ENCODE results near the gene PLPPR1. TPM values are rescaled to one million over a fixed set of nuclear protein-coding genes. Genes with fewer than 3 reads are reported as not detected.

Gene PLPPR1
- total and polyA plus RNA-seq, 7 experiments from 2014 or later: not detected

DNA sequence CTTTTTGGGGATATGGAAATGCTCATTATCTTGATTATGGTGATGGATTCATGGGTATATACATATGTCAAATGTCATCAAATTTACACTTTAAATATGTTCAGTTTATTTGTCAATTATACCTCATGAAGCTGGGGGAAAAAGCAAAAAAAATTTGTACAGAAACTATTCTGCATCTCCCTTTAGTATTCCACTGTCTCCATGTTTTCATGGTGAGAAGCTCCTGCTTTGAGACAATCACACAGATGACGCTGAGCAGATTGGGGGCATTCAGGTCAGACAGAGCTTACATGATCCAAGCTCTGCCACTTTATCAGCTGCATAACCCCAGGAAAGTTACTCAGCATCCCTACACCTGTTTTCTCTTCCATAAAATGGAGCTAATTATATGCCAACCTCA is 101.5 kb downstream of the PLPPR1 start:
- Mint-ChIP-seq H3K9me3 (peaks cover 0 to 9% (median under 1%) of the 10 kb centered on the region in 11 donors), H3K36me3 (no peaks in the 10 kb centered on the region), H3K27me3 (peaks cover 0 to 6% (median 0%) of the 10 kb centered on the region in 5 donors), H3K27ac (no peak overlapping the region), H3K4me1 (no peaks in the 10 kb centered on the region), H3K4me3 (no peak overlapping the region)
- Histone ChIP-seq H3K36me3 (ENCODE audit: control insufficient read depth in 2 of 3, insufficient read depth in 3 of 3, low read length in 3 of 3) (no peaks in the 10 kb centered on the region), H3K9me3 (ENCODE audit: control insufficient read depth in 2 of 3, low read length in 3 of 3) (no peaks in the 10 kb centered on the region), H3K27me3 (ENCODE audit: control insufficient read depth in 2 of 2, insufficient read depth in 2 of 2, low read length in 2 of 2) (no peaks in the 10 kb centered on the region), H3K27ac (ENCODE audit: low read depth, low read length) (no peak overlapping the region), H3K4me3 (ENCODE audit: low read length) (no peak overlapping the region), H3K4me1 (ENCODE audit: control insufficient read depth in 2 of 2, insufficient read depth in 2 of 2, low read length in 2 of 2) (no peaks in the 10 kb centered on the region)
- CTCF ChIA-PET: no interaction called here
- POLR2A ChIA-PET: no interaction called here
- no peak for ATAC-seq
- intact Hi-C loops (cut with micrococcal nuclease): no loop called here
- DNase-seq: no peak

DNA sequence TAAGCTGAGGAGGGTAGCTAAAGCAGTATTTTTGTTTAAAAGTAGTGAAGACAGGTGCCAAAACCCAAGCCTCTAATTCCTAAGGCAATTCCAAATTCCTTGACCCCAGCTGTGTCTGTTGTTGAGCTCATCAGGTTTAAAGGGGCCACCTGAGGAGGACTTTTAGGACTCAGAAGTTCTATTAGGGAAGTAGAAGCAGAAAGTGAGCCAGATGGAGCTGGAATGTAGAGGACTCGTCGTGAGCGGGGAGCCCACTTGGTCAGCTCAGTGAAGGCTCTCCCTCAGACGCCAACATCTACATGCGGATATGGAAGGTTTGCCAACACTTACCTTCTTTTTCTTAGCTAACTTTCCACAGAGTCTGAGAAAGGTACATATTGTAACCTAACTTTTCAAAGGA is 102.8 kb downstream of the PLPPR1 start:
- H3K9me3 Mint-ChIP-seq: peaks cover 0 to 7% (median 0%) of the 10 kb centered on the region in 11 donors
- H3K4me1 Mint-ChIP-seq: no peaks in the 10 kb centered on the region
- no peak overlapping the region for H3K4me3 Mint-ChIP-seq
- intact Hi-C loops (cut with micrococcal nuclease): no loop called here
- ChIA-PET POLR2A (no interaction called here), CTCF (no interaction called here)
- Histone ChIP-seq H3K27me3 (ENCODE audit: control insufficient read depth in 2 of 2, insufficient read depth in 2 of 2, low read length in 2 of 2) (no peaks in the 10 kb centered on the region), H3K4me1 (ENCODE audit: control insufficient read depth in 2 of 2, insufficient read depth in 2 of 2, low read length in 2 of 2) (no peaks in the 10 kb centered on the region), H3K27ac (ENCODE audit: low read depth, low read length) (no peak overlapping the region), H3K4me3 (ENCODE audit: low read length) (no peak overlapping the region), H3K9me3 (ENCODE audit: control insufficient read depth in 2 of 3, low read length in 3 of 3) (no peaks in the 10 kb centered on the region), H3K36me3 (ENCODE audit: control insufficient read depth in 2 of 3, insufficient read depth in 3 of 3, low read length in 3 of 3) (no peaks in the 10 kb centered on the region)
- H3K36me3 Mint-ChIP-seq: no peaks in the 10 kb centered on the region
- H3K27ac Mint-ChIP-seq: no peak overlapping the region
- H3K27me3 Mint-ChIP-seq: peaks cover 0 to 9% (median 4%) of the 10 kb centered on the region in 5 donors
- ATAC-seq (no peak), DNase-seq (no peak)

DNA sequence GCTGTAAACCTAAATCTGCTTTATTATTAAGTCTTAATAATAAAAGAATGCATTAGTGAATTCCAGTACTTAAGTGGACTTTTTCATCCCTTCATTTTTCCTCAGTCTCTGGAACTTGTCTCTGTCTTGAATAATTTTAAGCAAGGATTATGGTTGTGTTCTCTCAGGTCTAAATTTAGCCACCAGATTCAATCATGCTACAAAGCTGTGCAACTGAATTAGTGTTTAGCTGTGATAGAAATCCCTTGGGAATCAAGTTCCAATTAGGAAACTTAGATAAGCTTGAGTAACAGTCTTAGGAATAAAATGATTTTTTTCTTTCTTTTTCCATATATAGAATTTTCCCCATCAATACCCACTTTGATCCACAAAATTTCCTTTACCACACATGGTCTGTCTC is 104.3 kb downstream of the PLPPR1 start:
- CTCF ChIA-PET: no interaction called here
- POLR2A ChIA-PET: no interaction called here
- no peak for ATAC-seq
- no peak for DNase-seq
- Histone ChIP-seq H3K36me3 (ENCODE audit: control insufficient read depth in 2 of 3, insufficient read depth in 3 of 3, low read length in 3 of 3) (no peaks in the 10 kb centered on the region), H3K27me3 (ENCODE audit: control insufficient read depth in 2 of 2, insufficient read depth in 2 of 2, low read length in 2 of 2) (no peaks in the 10 kb centered on the region), H3K4me3 (ENCODE audit: low read length) (no peak overlapping the region), H3K4me1 (ENCODE audit: control insufficient read depth in 2 of 2, insufficient read depth in 2 of 2, low read length in 2 of 2) (no peaks in the 10 kb centered on the region), H3K9me3 (ENCODE audit: control insufficient read depth in 2 of 3, low read length in 3 of 3) (no peaks in the 10 kb centered on the region), H3K27ac (ENCODE audit: low read depth, low read length) (no peak overlapping the region)
- intact Hi-C loops (cut with micrococcal nuclease): no loop called here
- no peak overlapping the region for H3K27ac Mint-ChIP-seq
- peaks cover 0 to 2% (median 0%) of the 10 kb centered on the region in 11 donors for H3K9me3 Mint-ChIP-seq
- no peak overlapping the region for H3K4me3 Mint-ChIP-seq
- H3K27me3 Mint-ChIP-seq: peaks cover 0 to 14% (median 7%) of the 10 kb centered on the region in 5 donors
- H3K36me3 Mint-ChIP-seq: no peaks in the 10 kb centered on the region
- no peaks in the 10 kb centered on the region for H3K4me1 Mint-ChIP-seq

DNA sequence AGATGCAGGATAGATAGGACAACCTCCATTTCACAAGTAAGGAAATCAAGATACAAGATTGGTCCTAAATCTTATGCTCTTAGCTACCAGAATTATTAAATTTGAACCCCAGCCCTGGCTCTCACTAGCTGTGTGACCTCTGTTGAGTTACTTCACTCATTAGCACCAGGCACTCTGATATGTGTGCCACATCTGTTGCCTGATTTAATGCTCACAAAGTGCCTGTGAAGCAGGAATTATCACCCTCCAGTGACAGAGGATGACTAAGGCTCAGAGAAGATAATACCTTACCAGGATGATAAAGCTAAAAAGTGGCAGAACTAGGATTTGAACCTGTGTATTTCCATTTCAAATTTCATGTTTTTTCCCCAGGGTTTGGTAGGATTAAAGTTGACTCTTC is 110.0 kb downstream of the PLPPR1 start:
- Mint-ChIP-seq H3K36me3 (no peaks in the 10 kb centered on the region), H3K9me3 (peaks cover 0 to 16% (median 4%) of the 10 kb centered on the region in 11 donors), H3K4me1 (no peaks in the 10 kb centered on the region), H3K27ac (no peak overlapping the region), H3K27me3 (peaks cover 0 to 16% (median 5%) of the 10 kb centered on the region in 5 donors), H3K4me3 (no peak overlapping the region)
- intact Hi-C loops (cut with micrococcal nuclease): no loop called here
- no peaks in the 10 kb centered on the region for H3K36me3 ChIP-seq (ENCODE audit: control insufficient read depth in 2 of 3, insufficient read depth in 3 of 3, low read length in 3 of 3)
- no peak for DNase-seq
- ChIA-PET POLR2A (no interaction called here), CTCF (no interaction called here)
- no peak for ATAC-seq
- H3K4me1 ChIP-seq (ENCODE audit: control insufficient read depth in 2 of 2, insufficient read depth in 2 of 2, low read length in 2 of 2): no peaks in the 10 kb centered on the region
- H3K27me3 ChIP-seq (ENCODE audit: control insufficient read depth in 2 of 2, insufficient read depth in 2 of 2, low read length in 2 of 2): no peaks in the 10 kb centered on the region
- no peak overlapping the region for H3K4me3 ChIP-seq (ENCODE audit: low read length)
- H3K27ac ChIP-seq (ENCODE audit: low read depth, low read length): no peak overlapping the region
- no peaks in the 10 kb centered on the region for H3K9me3 ChIP-seq (ENCODE audit: control insufficient read depth in 2 of 3, low read length in 3 of 3)

GRCh38 chr9:101139082-101139481 is 110.6 kb downstream of the PLPPR1 start:
- Mint-ChIP-seq H3K36me3 (no peaks in the 10 kb centered on the region), H3K4me3 (no peak overlapping the region), H3K9me3 (peaks cover 0 to 16% (median 4%) of the 10 kb centered on the region in 11 donors), H3K27me3 (peaks cover 0 to 16% (median 5%) of the 10 kb centered on the region in 5 donors), H3K4me1 (no peaks in the 10 kb centered on the region), H3K27ac (no peak overlapping the region)
- Histone ChIP-seq H3K36me3 (ENCODE audit: control insufficient read depth in 2 of 3, insufficient read depth in 3 of 3, low read length in 3 of 3) (no peaks in the 10 kb centered on the region), H3K9me3 (ENCODE audit: control insufficient read depth in 2 of 3, low read length in 3 of 3) (no peaks in the 10 kb centered on the region), H3K27ac (ENCODE audit: low read depth, low read length) (no peak overlapping the region), H3K4me3 (ENCODE audit: low read length) (no peak overlapping the region), H3K27me3 (ENCODE audit: control insufficient read depth in 2 of 2, insufficient read depth in 2 of 2, low read length in 2 of 2) (no peaks in the 10 kb centered on the region), H3K4me1 (ENCODE audit: control insufficient read depth in 2 of 2, insufficient read depth in 2 of 2, low read length in 2 of 2) (no peaks in the 10 kb centered on the region)
- intact Hi-C loops (cut with micrococcal nuclease): no loop called here
- ChIA-PET POLR2A (no interaction called here), CTCF (no interaction called here)
- DNase-seq: no peak
- no peak for ATAC-seq

DNA sequence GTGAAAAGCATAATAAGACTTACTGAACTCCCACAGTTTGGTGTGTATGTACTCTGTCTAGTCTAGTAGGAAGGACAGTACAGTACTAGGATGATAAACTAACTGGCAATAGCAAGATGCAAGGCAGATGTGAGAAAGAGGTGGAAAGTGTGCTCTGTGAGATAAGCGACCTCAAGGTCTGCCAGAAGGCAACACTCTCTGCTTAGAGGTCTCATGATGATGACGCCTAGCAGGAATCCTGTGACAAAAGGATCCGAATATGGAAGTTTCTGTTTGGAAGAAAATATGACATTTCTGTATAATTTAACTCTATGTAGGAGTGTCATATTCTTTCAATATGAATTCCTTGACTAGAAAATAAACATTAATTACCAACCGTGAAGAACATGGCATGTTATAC is 112.2 kb downstream of the PLPPR1 start:
- Mint-ChIP-seq H3K4me3 (no peak overlapping the region), H3K36me3 (no peaks in the 10 kb centered on the region), H3K9me3 (peaks cover 0 to 16% (median 6%) of the 10 kb centered on the region in 11 donors), H3K27ac (no peak overlapping the region), H3K27me3 (peaks cover 0 to 16% (median 5%) of the 10 kb centered on the region in 5 donors), H3K4me1 (no peaks in the 10 kb centered on the region)
- no peaks in the 10 kb centered on the region for H3K4me1 ChIP-seq (ENCODE audit: control insufficient read depth in 2 of 2, insufficient read depth in 2 of 2, low read length in 2 of 2)
- no peak for ATAC-seq
- no peak overlapping the region for H3K27ac ChIP-seq (ENCODE audit: low read depth, low read length)
- CTCF ChIA-PET: no interaction called here
- POLR2A ChIA-PET: no interaction called here
- no peaks in the 10 kb centered on the region for H3K36me3 ChIP-seq (ENCODE audit: control insufficient read depth in 2 of 3, insufficient read depth in 3 of 3, low read length in 3 of 3)
- intact Hi-C loops (cut with micrococcal nuclease): no loop called here
- no peak for DNase-seq
- H3K4me3 ChIP-seq (ENCODE audit: low read length): no peak overlapping the region
- no peaks in the 10 kb centered on the region for H3K27me3 ChIP-seq (ENCODE audit: control insufficient read depth in 2 of 2, insufficient read depth in 2 of 2, low read length in 2 of 2)
- H3K9me3 ChIP-seq (ENCODE audit: control insufficient read depth in 2 of 3, low read length in 3 of 3): no peaks in the 10 kb centered on the region

DNA sequence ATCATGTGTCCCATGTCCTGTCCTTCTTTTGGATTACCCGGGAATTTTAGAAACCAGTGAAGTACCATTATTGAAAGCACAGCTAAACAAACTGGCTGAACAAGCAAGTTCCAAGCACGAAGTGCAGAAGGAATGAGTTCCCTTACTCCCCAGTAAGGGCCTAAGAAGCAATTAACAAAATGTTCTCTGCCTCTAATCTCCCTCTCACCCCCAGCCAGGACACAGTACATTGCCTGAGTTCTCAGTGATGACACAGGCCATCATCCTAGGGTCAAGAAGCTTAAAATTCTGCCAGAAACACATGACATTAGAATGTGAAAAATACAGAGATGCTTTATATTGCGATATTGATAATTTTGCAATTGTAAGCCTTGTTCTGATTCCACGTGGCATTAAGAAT is 118.0 kb downstream of the PLPPR1 start:
- no peaks in the 10 kb centered on the region for H3K4me1 Mint-ChIP-seq
- Histone ChIP-seq H3K9me3 (ENCODE audit: control insufficient read depth in 2 of 3, low read length in 3 of 3) (no peaks in the 10 kb centered on the region), H3K4me1 (ENCODE audit: control insufficient read depth in 2 of 2, insufficient read depth in 2 of 2, low read length in 2 of 2) (no peaks in the 10 kb centered on the region), H3K4me3 (ENCODE audit: low read length) (no peak overlapping the region), H3K27ac (ENCODE audit: low read depth, low read length) (no peak overlapping the region), H3K27me3 (ENCODE audit: control insufficient read depth in 2 of 2, insufficient read depth in 2 of 2, low read length in 2 of 2) (no peaks in the 10 kb centered on the region), H3K36me3 (ENCODE audit: control insufficient read depth in 2 of 3, insufficient read depth in 3 of 3, low read length in 3 of 3) (no peaks in the 10 kb centered on the region)
- no peak overlapping the region for H3K4me3 Mint-ChIP-seq
- ATAC-seq: no peak
- CTCF ChIA-PET: no interaction called here
- H3K36me3 Mint-ChIP-seq: no peaks in the 10 kb centered on the region
- no peak for DNase-seq
- intact Hi-C loops (cut with micrococcal nuclease): no loop called here
- H3K27me3 Mint-ChIP-seq: peaks cover 0 to 6% (median 0%) of the 10 kb centered on the region in 5 donors
- peaks cover 0 to 30% (median 8%) of the 10 kb centered on the region in 11 donors for H3K9me3 Mint-ChIP-seq
- POLR2A ChIA-PET: no interaction called here
- no peak overlapping the region for H3K27ac Mint-ChIP-seq

Data from naive thymus-derived CD4-positive, alpha-beta T cell (primary cell).